IMR-90 (cell line): ENCODE results near the gene HTT-AS. TPM values are rescaled to one million over a fixed set of nuclear protein-coding genes. Genes with fewer than 3 reads are reported as not detected.

Source experiments
- ATAC-seq: fragments of 200-7000 bp; cut with Tn5 transposase; 2 replicates; pipeline ENCODE4 v1.9.1; 2020; ENCODE audit warnings: low read depth, mild to moderate bottlenecking, moderate library complexity
- BruUV-seq: library from RNA; stranded (reverse); fragments of 400-500 nt; replicated peaks from 2 replicates; lab custom pipeline; 2021; lab: Mats Ljungman, UMichigan
- CTCF ChIA-PET: fragments of 300-600 bp; formaldehyde crosslinking; extraction: SDS; loops from one replicate; lab custom pipeline; 2021; ENCODE audit warnings: antibody characterized with exemption; lab: Yijun Ruan, JAX
- POLR2A ChIA-PET: fragments of 300-600 bp; sonication (Branson Sonifier 250); formaldehyde crosslinking; loops from one replicate; lab custom pipeline; 2022; ENCODE audit warnings: antibody characterized with exemption; ENCODE audit not compliant: unreplicated experiment; lab: Charles Lee
- DNase-seq: peaks from one replicate; pipeline ENCODE4 v3.0.0; 2013
- H2AFZ ChIP-seq: replicated peaks from 2 replicates; pipeline ENCODE3; 2013; ENCODE audit warnings: low read length, mild to moderate bottlenecking; ENCODE audit not compliant: poor library complexity
- H2AK5ac ChIP-seq: 2 replicates; pipeline ENCODE4 v1.6.1; 2013; ENCODE audit warnings: low read depth, low read length, inconsistent platforms
- H2AK9ac ChIP-seq: replicated peaks from 2 replicates; pipeline ENCODE3; 2013; ENCODE audit warnings: mild to moderate bottlenecking, low read depth, low read length, moderate library complexity; ENCODE audit not compliant: poor library complexity
- H2BK120ac ChIP-seq: 2 replicates; pipeline ENCODE4 v1.6.1; 2013; ENCODE audit warnings: low read depth, low read length, inconsistent platforms
- H2BK15ac ChIP-seq: 3 replicates; pipeline ENCODE4 v1.6.1; 2013; ENCODE audit warnings: low read depth, low read length, inconsistent platforms
- H2BK20ac ChIP-seq: 2 replicates; pipeline ENCODE4 v1.6.1; 2013; ENCODE audit warnings: low read depth, mild to moderate bottlenecking, inconsistent platforms, low read length, moderate library complexity
- H2BK5ac ChIP-seq: 2 replicates; pipeline ENCODE4 v1.6.1; 2013; ENCODE audit warnings: mild to moderate bottlenecking, low read depth, low read length, inconsistent platforms; ENCODE audit not compliant: poor library complexity, severe bottlenecking
- H3K14ac ChIP-seq: replicated peaks from 2 replicates; pipeline ENCODE4 v1.6.1; 2013; ENCODE audit warnings: low read depth, low read length, inconsistent platforms
- H3K18ac ChIP-seq: 2 replicates; pipeline ENCODE4 v1.6.1; 2013; ENCODE audit warnings: low read depth, low read length, control low read depth
- H3K23ac ChIP-seq: 2 replicates; pipeline ENCODE4 v1.6.1; 2013; ENCODE audit warnings: low read depth, low read length, inconsistent platforms
- H3K27ac ChIP-seq: 2 replicates; pipeline ENCODE4 v1.5.1; 2013; ENCODE audit warnings: mild to moderate bottlenecking, control low read depth, low read length; ENCODE audit not compliant: insufficient read depth
- H3K27me3 ChIP-seq: 2 replicates; pipeline ENCODE4 v1.6.1; 2013; ENCODE audit warnings: low read length; ENCODE audit not compliant: control insufficient read depth, insufficient read depth
- H3K36me3 ChIP-seq: 2 replicates; pipeline ENCODE4 v1.6.1; 2013; ENCODE audit warnings: low read length, mixed read lengths; ENCODE audit not compliant: control insufficient read depth, insufficient read depth
- H3K4ac ChIP-seq: 2 replicates; pipeline ENCODE4 v1.6.1; 2013; ENCODE audit warnings: low read depth, low read length, inconsistent platforms
- H3K4me1 ChIP-seq: 2 replicates; pipeline ENCODE4 v1.6.1; 2013; ENCODE audit warnings: low read length, mixed read lengths; ENCODE audit not compliant: control insufficient read depth, insufficient read depth
- H3K4me2 ChIP-seq: 2 replicates; pipeline ENCODE4 v1.6.1; 2013; ENCODE audit warnings: low read depth, mild to moderate bottlenecking, control low read depth, low read length, moderate library complexity
- H3K4me3 ChIP-seq: 2 replicates; pipeline ENCODE4 v1.5.1; 2013; ENCODE audit warnings: low read depth, mild to moderate bottlenecking, control low read depth, low read length, moderate library complexity; ENCODE audit not compliant: insufficient read depth
- H3K56ac ChIP-seq: 2 replicates; pipeline ENCODE4 v1.6.1; 2013; ENCODE audit warnings: low read length, inconsistent platforms; ENCODE audit not compliant: insufficient read depth; ENCODE audit errors: extremely low read depth
- H3K79me1 ChIP-seq, 2 experiments: 2 replicates each; pipeline ENCODE4 v1.6.1; 2013; ENCODE audit warnings: low read length in 2 of 2, inconsistent platforms in 1 of 2, low read depth in 1 of 2
- H3K9ac ChIP-seq: 2 replicates; pipeline ENCODE4 v1.6.1; 2013; ENCODE audit warnings: low read depth, low read length, control low read depth
- H3K9me1 ChIP-seq: 2 replicates; pipeline ENCODE4 v1.6.1; 2013; ENCODE audit warnings: low read length, inconsistent platforms; ENCODE audit not compliant: insufficient read depth
- H3K9me3 ChIP-seq: 2 replicates; pipeline ENCODE4 v1.6.1; 2013; ENCODE audit warnings: low read length; ENCODE audit not compliant: control insufficient read depth, insufficient read depth
- H4K20me1 ChIP-seq: 2 replicates; pipeline ENCODE4 v1.6.1; 2013; ENCODE audit warnings: low read length, inconsistent platforms; ENCODE audit not compliant: insufficient read depth
- H4K5ac ChIP-seq: 2 replicates; pipeline ENCODE4 v1.6.1; 2013; ENCODE audit warnings: mild to moderate bottlenecking, low read depth, low read length, control low read depth
- H4K8ac ChIP-seq, 2 experiments: 2 replicates each; pipeline ENCODE4 v1.6.1; 2013; ENCODE audit warnings: low read depth in 2 of 2, low read length in 2 of 2, control low read depth in 1 of 2, inconsistent platforms in 1 of 2
- H4K91ac ChIP-seq: 2 replicates; pipeline ENCODE4 v1.6.1; 2013; ENCODE audit warnings: low read depth, low read length, inconsistent platforms; ENCODE audit not compliant: insufficient read depth
- CEBPB ChIP-seq: IDR thresholded peaks from 2 replicates; pipeline ENCODE4 v1.6.1; 2012; ENCODE audit warnings: low read depth, low read length, improper control_type of control experiment
- ELK1 ChIP-seq: fragments of 150-350 bp; IDR thresholded peaks from 2 replicates; pipeline ENCODE4 v1.6.1; 2016; ENCODE audit warnings: low read depth, mild to moderate bottlenecking, low read length, moderate library complexity, borderline replicate concordance
- MXI1 ChIP-seq: IDR thresholded peaks from 2 replicates; pipeline ENCODE4 v1.6.1; 2012; ENCODE audit warnings: low read depth, mild to moderate bottlenecking, low read length, moderate library complexity, borderline replicate concordance
- POLR2A ChIP-seq: IDR thresholded peaks from 2 replicates; pipeline ENCODE4 v1.6.1; 2012; ENCODE audit warnings: mild to moderate bottlenecking, low read depth, low read length
- RCOR1 ChIP-seq: IDR thresholded peaks from 2 replicates; pipeline ENCODE4 v1.6.1; 2012; ENCODE audit warnings: mild to moderate bottlenecking, low read length, improper control_type of control experiment; ENCODE audit not compliant: insufficient replicate concordance
- RFX5 ChIP-seq: IDR thresholded peaks from 2 replicates; pipeline ENCODE4 v1.8.0; 2012; ENCODE audit warnings: low read depth, mild to moderate bottlenecking, low read length, moderate library complexity
- WGBS, 2 experiments: methylation state at CpG; one replicate each; pipeline versions ENCODE4 v1.1.5 to v1.1.7; 2013; ENCODE audit warnings: missing lambda C conversion rate in 2 of 2; ENCODE audit not compliant: insufficient read length in 1 of 2; ENCODE audit errors: extremely low coverage in 2 of 2; 5-methylcytosine and 5-hydroxymethylcytosine counted together
- dilution Hi-C: fragments of 300-500 bp; cut with HindIII; formaldehyde crosslinking; loops from one replicate; pipeline ENCODE4 v1.14.3; 2018; ENCODE audit warnings: low sequenced_read_pairs; ENCODE audit not compliant: unreplicated experiment
- in situ Hi-C: fragments of 300-500 bp; cut with MboI; formaldehyde crosslinking; loops from 3 replicates; pipeline ENCODE4 v1.14.3; 2019; ENCODE audit warnings: low sequenced_read_pairs, inconsistent platforms, mixed read lengths
- intact Hi-C: fragments of 100-400 bp; cut with micrococcal nuclease; formaldehyde crosslinking; loops from 2 replicates; pipeline ENCODE4 v1.10.0; 2022
- polyA plus RNA-seq, 3 experiments: library from polyadenylated mRNA; depleted of rRNA; stranded (reverse); fragments of >200 nt; gene quantifications; 2 replicates each; pipeline ENCODE4 v1.2.3, GENCODE V29; 2012; ENCODE audit warnings: low replicate concordance in 1 of 3
- total RNA-seq: library from RNA; depleted of rRNA; stranded (reverse); fragments of >200 nt; gene quantifications from 2 replicates; pipeline ENCODE4 v1.2.3, GENCODE V29; 2012

Gene HTT-AS
- total and polyA plus RNA-seq, 2 of the 4 experiments (the other 2 are of a cell fraction): not detected

- Histone ChIP-seq H4K91ac (no peak overlapping the region), H3K56ac (no peak overlapping the region), H3K4me3 (no peak overlapping the region), H2AK9ac (peak overlapping the region; percentile 89), H4K8ac (peak overlapping the region; percentile 21 to 52; a peak in 2 of 4 replicates), H3K27ac (no peak overlapping the region), H2BK5ac (no peak overlapping the region), H2BK120ac (0 out of 2 replicates have a peak overlapping the region, but pooled peaks have one; percentile 38), H3K79me1 (peaks cover 11 to 20% of the 10 kb centered on the region in 2 experiments; a peak in 2 of 4 replicates), H4K20me1 (peaks cover 5% of the 10 kb centered on the region; the same call in 1 of the 2 replicates), H3K4me2 (no peak overlapping the region), H2BK15ac (no peak overlapping the region), H2BK20ac (no peak overlapping the region), H2AK5ac (peak overlapping the region; percentile 11; the same call in 1 of the 2 replicates), H2AFZ (peak overlapping the region; percentile 85), H3K27me3 (no peaks in the 10 kb centered on the region), H3K14ac (peak overlapping the region; percentile 77), H3K23ac (peak overlapping the region; percentile 91; the same call in 1 of the 2 replicates), H3K18ac (no peak overlapping the region), H3K9me3 (no peaks in the 10 kb centered on the region), H3K36me3 (peaks cover 16% of the 10 kb centered on the region), H3K9me1 (peaks cover 3% of the 10 kb centered on the region), H4K5ac (no peak overlapping the region), H3K4me1 (peaks cover 6% of the 10 kb centered on the region), H3K9ac (no peak overlapping the region), H3K4ac (peak overlapping the region; percentile 75; the same call in 1 of the 2 replicates)
- in situ Hi-C loops (no loop called here), intact Hi-C loops (no loop called here), dilution Hi-C loops (no loop called here)
- ChIA-PET POLR2A (interaction anchor here (0.6 kb wide), 1 partner anchor 172 kb away, joined by 4 read pairs; no protein-coding TSS in a partner anchor), CTCF (interaction anchor here (1.4 to 3.2 kb wide), 2 partner anchors 13 to 14 kb away, joined by 3 to 15 read pairs; no protein-coding TSS in a partner anchor)
- no CpG with 5 or more reads among the region's 2 CpGs for WGBS, 2 experiments
- no peak for ATAC-seq
- no TSS peak for BruUV-seq
- TF ChIP-seq RCOR1 (no peak), POLR2A (no peak), MXI1 (no peak), RFX5 (no peak), ELK1 (no peak), CEBPB (no peak)
- no peak for DNase-seq
Measured at GRCh38 chr4:3121596-3121995, 47.3 kb upstream of the HTT-AS start.
